WTC11 (cell line): Measurements from ENCODE around the gene CACNA2D1. TPM values are rescaled to one million over a fixed set of nuclear protein-coding genes. Genes with fewer than 3 reads are reported as not detected.

Experiments used
- ATAC-seq: fragments of 200-7000 bp; cut with Tn5 transposase; 2 replicates; pipeline ENCODE4 v1.10.0; 2021; ENCODE audit warnings: mild to moderate bottlenecking, moderate library complexity
- CTCF ChIA-PET: fragments of 300-600 bp; sonication (Branson Sonifier 250); formaldehyde crosslinking; loops from one replicate; lab custom pipeline; 2021; ENCODE audit warnings: antibody characterized with exemption; lab: Charles Lee
- POLR2A ChIA-PET: fragments of 350-600 bp; sonication (Branson Sonifier 250); formaldehyde crosslinking; loops from one replicate; lab custom pipeline; 2021; ENCODE audit warnings: antibody characterized with exemption; lab: Charles Lee
- DNase-seq: peaks from one replicate; pipeline ENCODE4 v3.0.0; 2021; ENCODE audit warnings: low spot score
- H3K27ac Mint-ChIP-seq: 2 replicates; pipeline ENCODE4 v1.8.0; 2021; ENCODE audit warnings: mixed read lengths
- H3K27me3 Mint-ChIP-seq: 2 replicates; pipeline ENCODE4 v1.8.0; 2021; ENCODE audit warnings: low read depth, mild to moderate bottlenecking, moderate library complexity, mixed read lengths
- H3K36me3 Mint-ChIP-seq: 2 replicates; pipeline ENCODE4 v1.8.0; 2021; ENCODE audit warnings: mixed read lengths
- H3K4me1 Mint-ChIP-seq: 2 replicates; pipeline ENCODE4 v1.8.0; 2022; ENCODE audit warnings: mixed read lengths
- H3K4me3 Mint-ChIP-seq: 2 replicates; pipeline ENCODE4 v1.8.0; 2021; ENCODE audit warnings: mild to moderate bottlenecking, moderate library complexity, mixed read lengths
- H3K9me3 Mint-ChIP-seq: 2 replicates; pipeline ENCODE4 v1.8.0; 2021; ENCODE audit warnings: mixed read lengths
- CBFB ChIP-seq: sonication (generic); formaldehyde crosslinking; IDR thresholded peaks from 2 replicates; pipeline ENCODE4 v1.8.1; 2022; ENCODE audit warnings: mild to moderate bottlenecking, low read depth, missing genetic modification reagents
- CREB1 ChIP-seq: sonication (generic); formaldehyde crosslinking; IDR thresholded peaks from 2 replicates; pipeline ENCODE4 v1.8.0; 2023; ENCODE audit warnings: mild to moderate bottlenecking, missing genetic modification reagents
- CREM ChIP-seq: sonication (generic); formaldehyde crosslinking; IDR thresholded peaks from 2 replicates; pipeline ENCODE4 v1.8.1; 2022; ENCODE audit warnings: mild to moderate bottlenecking, missing genetic modification reagents, moderate library complexity
- CTCF ChIP-seq: fragments of 200-600 bp; IDR thresholded peaks from 2 replicates; pipeline ENCODE4 v1.8.0; 2022; ENCODE audit warnings: antibody characterized with exemption
- EMX1 ChIP-seq: fragments of 250-450 bp; sonication (Bioruptor Pico); IDR thresholded peaks from 2 replicates; pipeline ENCODE4 v1.8.0; 2021; ENCODE audit warnings: mild to moderate bottlenecking
- ETV6 ChIP-seq: sonication (generic); formaldehyde crosslinking; IDR thresholded peaks from 2 replicates; pipeline ENCODE4 v1.8.1; 2022; ENCODE audit warnings: mild to moderate bottlenecking, missing genetic modification reagents
- FOXJ3 ChIP-seq: sonication (generic); formaldehyde crosslinking; IDR thresholded peaks from 2 replicates; pipeline ENCODE4 v1.9.0; 2021; ENCODE audit warnings: missing genetic modification reagents, mild to moderate bottlenecking, borderline replicate concordance
- KAT7 ChIP-seq: sonication (generic); formaldehyde crosslinking; IDR thresholded peaks from 2 replicates; pipeline ENCODE4 v1.8.1; 2023; ENCODE audit warnings: missing genetic modification reagents, mild to moderate bottlenecking, borderline replicate concordance
- MYBL2 ChIP-seq: sonication (generic); formaldehyde crosslinking; IDR thresholded peaks from 2 replicates; pipeline ENCODE4 v1.8.1; 2023; ENCODE audit warnings: mild to moderate bottlenecking, moderate library complexity, missing genetic modification reagents
- NFATC4 ChIP-seq: fragments of 250-450 bp; sonication (Bioruptor Pico); IDR thresholded peaks from 2 replicates; pipeline ENCODE4 v1.9.0; 2021; ENCODE audit warnings: mild to moderate bottlenecking
- NR1H2 ChIP-seq: sonication (generic); formaldehyde crosslinking; IDR thresholded peaks from 2 replicates; pipeline ENCODE4 v1.9.0; 2021; ENCODE audit warnings: mild to moderate bottlenecking, moderate library complexity, missing genetic modification reagents
- NR3C1 ChIP-seq: sonication (generic); formaldehyde crosslinking; conservative IDR thresholded peaks from 2 replicates; pipeline ENCODE4 v1.8.1; 2023; ENCODE audit warnings: low read depth, mild to moderate bottlenecking, missing genetic modification reagents
- OVOL2 ChIP-seq: fragments of 250-450 bp; sonication (Bioruptor Pico); IDR thresholded peaks from 2 replicates; pipeline ENCODE4 v1.9.0; 2021; ENCODE audit warnings: mild to moderate bottlenecking, borderline replicate concordance
- SMAD3 ChIP-seq: sonication (generic); formaldehyde crosslinking; IDR thresholded peaks from 2 replicates; pipeline ENCODE4 v1.8.0; 2022; ENCODE audit warnings: missing genetic modification reagents, mild to moderate bottlenecking, borderline replicate concordance
- SOX15 ChIP-seq: fragments of 250-450 bp; sonication (Bioruptor Pico); IDR thresholded peaks from 2 replicates; pipeline ENCODE4 v1.9.0; 2021; ENCODE audit warnings: mild to moderate bottlenecking
- TEAD1 ChIP-seq: sonication (generic); formaldehyde crosslinking; IDR thresholded peaks from 2 replicates; pipeline ENCODE4 v1.8.0; 2022; ENCODE audit warnings: mild to moderate bottlenecking, missing genetic modification reagents
- USF2 ChIP-seq: sonication (generic); formaldehyde crosslinking; IDR thresholded peaks from 2 replicates; pipeline ENCODE4 v1.8.1; 2023; ENCODE audit warnings: mild to moderate bottlenecking, missing genetic modification reagents, moderate library complexity
- ZNF121 ChIP-seq: sonication (generic); formaldehyde crosslinking; IDR thresholded peaks from 2 replicates; pipeline ENCODE4 v1.8.0; 2023; ENCODE audit warnings: missing genetic modification reagents
- ZNF263 ChIP-seq: sonication (generic); formaldehyde crosslinking; IDR thresholded peaks from 2 replicates; pipeline ENCODE4 v1.8.1; 2022; ENCODE audit warnings: low read depth, mild to moderate bottlenecking, moderate library complexity, missing genetic modification reagents
- ZNF423 ChIP-seq: fragments of 250-450 bp; sonication (Bioruptor Pico); IDR thresholded peaks from 2 replicates; pipeline ENCODE4 v2.1.2; 2022; ENCODE audit warnings: mild to moderate bottlenecking, moderate library complexity
- ZNF532 ChIP-seq: fragments of 250-450 bp; sonication (Bioruptor Pico); IDR thresholded peaks from 2 replicates; pipeline ENCODE4 v1.9.0; 2021; ENCODE audit warnings: mild to moderate bottlenecking, borderline replicate concordance
- total RNA-seq: library from RNA; stranded (reverse); gene quantifications from 3 replicates; pipeline ENCODE4 v1.2.3, GENCODE V29; 2021
- TF ChIP-seq, protein P1 (sequence below): sonication (generic); formaldehyde crosslinking; IDR thresholded peaks from 2 replicates; pipeline ENCODE4 v1.8.0; 2023; ENCODE audit warnings: mild to moderate bottlenecking, missing genetic modification reagents
- TF ChIP-seq, protein P2 (sequence below): sonication (generic); formaldehyde crosslinking; IDR thresholded peaks from 2 replicates; pipeline ENCODE4 v1.8.0; 2023; ENCODE audit warnings: missing genetic modification reagents

The CACNA2D1 gene
- total RNA-seq, 1 experiment from 2014 or later = 33.3 TPM

GRCh38 chr7:82056282-82056681 lies 387.3 kb downstream of the CACNA2D1 start:
- POLR2A ChIA-PET = no interaction called here
- H3K27ac Mint-ChIP-seq = no peak overlapping the region

DNA sequence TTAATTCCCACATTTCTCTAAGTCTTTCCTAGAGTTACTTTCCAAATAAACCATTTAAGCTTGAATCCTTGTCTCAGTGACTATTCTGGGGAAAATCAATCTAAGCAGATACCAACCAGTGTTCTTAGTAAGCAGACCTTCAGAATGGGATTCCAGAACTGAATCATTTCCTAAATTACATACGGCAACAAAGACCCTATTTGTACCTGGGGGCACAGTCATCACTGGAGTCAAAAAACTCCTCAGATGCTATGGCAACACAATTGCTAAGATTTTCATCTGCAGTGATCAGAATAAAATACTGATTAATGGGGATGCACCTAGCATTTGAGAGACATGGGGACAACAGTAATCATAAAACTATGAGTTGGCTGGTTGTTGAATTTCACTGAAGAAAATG lies 389.0 kb downstream of the CACNA2D1 start:
- Mint-ChIP-seq H3K36me3 (peaks cover 11% of the 10 kb centered on the region), H3K27me3 (no peaks in the 10 kb centered on the region), H3K4me1 (no peaks in the 10 kb centered on the region), H3K27ac (no peak overlapping the region), H3K4me3 (no peak overlapping the region), H3K9me3 (peaks cover 9% of the 10 kb centered on the region)
- TF ChIP-seq NR1H2 (CRISPR knock-in tag) (no peak), NR3C1 (CRISPR knock-in tag) (no peak), ETV6 (CRISPR knock-in tag) (no peak), KAT7 (CRISPR knock-in tag) (no peak), NFATC4 (no peak), ZNF263 (no peak), ZNF532 (CRISPR knock-in tag) (no peak), FOXJ3 (CRISPR knock-in tag) (no peak), SOX15 (CRISPR knock-in tag) (no peak), OVOL2 (no peak), ZNF121 (CRISPR knock-in tag) (no peak), CREM (CRISPR knock-in tag) (no peak), ZNF423 (CRISPR knock-in tag) (no peak), TEAD1 (no peak)
- TF ChIP-seq, protein P1, sequence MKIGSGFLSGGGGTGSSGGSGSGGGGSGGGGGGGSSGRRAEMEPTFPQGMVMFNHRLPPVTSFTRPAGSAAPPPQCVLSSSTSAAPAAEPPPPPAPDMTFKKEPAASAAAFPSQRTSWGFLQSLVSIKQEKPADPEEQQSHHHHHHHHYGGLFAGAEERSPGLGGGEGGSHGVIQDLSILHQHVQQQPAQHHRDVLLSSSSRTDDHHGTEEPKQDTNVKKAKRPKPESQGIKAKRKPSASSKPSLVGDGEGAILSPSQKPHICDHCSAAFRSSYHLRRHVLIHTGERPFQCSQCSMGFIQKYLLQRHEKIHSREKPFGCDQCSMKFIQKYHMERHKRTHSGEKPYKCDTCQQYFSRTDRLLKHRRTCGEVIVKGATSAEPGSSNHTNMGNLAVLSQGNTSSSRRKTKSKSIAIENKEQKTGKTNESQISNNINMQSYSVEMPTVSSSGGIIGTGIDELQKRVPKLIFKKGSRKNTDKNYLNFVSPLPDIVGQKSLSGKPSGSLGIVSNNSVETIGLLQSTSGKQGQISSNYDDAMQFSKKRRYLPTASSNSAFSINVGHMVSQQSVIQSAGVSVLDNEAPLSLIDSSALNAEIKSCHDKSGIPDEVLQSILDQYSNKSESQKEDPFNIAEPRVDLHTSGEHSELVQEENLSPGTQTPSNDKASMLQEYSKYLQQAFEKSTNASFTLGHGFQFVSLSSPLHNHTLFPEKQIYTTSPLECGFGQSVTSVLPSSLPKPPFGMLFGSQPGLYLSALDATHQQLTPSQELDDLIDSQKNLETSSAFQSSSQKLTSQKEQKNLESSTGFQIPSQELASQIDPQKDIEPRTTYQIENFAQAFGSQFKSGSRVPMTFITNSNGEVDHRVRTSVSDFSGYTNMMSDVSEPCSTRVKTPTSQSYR (CRISPR knock-in tag) = no peak
- TF ChIP-seq, protein P2, sequence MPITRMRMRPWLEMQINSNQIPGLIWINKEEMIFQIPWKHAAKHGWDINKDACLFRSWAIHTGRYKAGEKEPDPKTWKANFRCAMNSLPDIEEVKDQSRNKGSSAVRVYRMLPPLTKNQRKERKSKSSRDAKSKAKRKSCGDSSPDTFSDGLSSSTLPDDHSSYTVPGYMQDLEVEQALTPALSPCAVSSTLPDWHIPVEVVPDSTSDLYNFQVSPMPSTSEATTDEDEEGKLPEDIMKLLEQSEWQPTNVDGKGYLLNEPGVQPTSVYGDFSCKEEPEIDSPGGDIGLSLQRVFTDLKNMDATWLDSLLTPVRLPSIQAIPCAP (CRISPR knock-in tag) = no peak
- POLR2A ChIA-PET = interaction anchor here (0.5 kb wide), 1 partner anchor 8 kb away, joined by 9 read pairs; no protein-coding TSS in a partner anchor
- ATAC-seq (no peak), DNase-seq (no peak)
- CTCF ChIA-PET = interaction anchor here (0.6 kb wide), 1 partner anchor 464 kb away, joined by 4 read pairs; no protein-coding TSS in a partner anchor

More at GRCh38 chr7:82056282-82056681, 387.3 kb downstream of the CACNA2D1 start:
- no peak for DNase-seq
- H3K9me3 Mint-ChIP-seq = peaks cover 12% of the 10 kb centered on the region
- H3K27me3 Mint-ChIP-seq = no peaks in the 10 kb centered on the region
- no peak overlapping the region for H3K4me3 Mint-ChIP-seq
- CTCF ChIA-PET = interaction anchor here (1.1 kb wide), 1 partner anchor 549 kb away, joined by 3 read pairs; no protein-coding TSS in a partner anchor
- TF ChIP-seq NR3C1 (CRISPR knock-in tag) = no peak
- no peak for TF ChIP-seq SMAD3 (CRISPR knock-in tag)
- TF ChIP-seq KAT7 (CRISPR knock-in tag) = no peak
- no peak for TF ChIP-seq USF2
- no peak for TF ChIP-seq CBFB (CRISPR knock-in tag)
- no peak for TF ChIP-seq SOX15 (CRISPR knock-in tag)
- no peak for TF ChIP-seq CTCF
- TF ChIP-seq MYBL2 = no peak
- no peak for TF ChIP-seq ZNF263
- no peak for TF ChIP-seq EMX1
- TF ChIP-seq CREB1 (CRISPR knock-in tag) = no peak
- peaks cover 15% of the 10 kb centered on the region for H3K36me3 Mint-ChIP-seq
- H3K4me1 Mint-ChIP-seq = no peaks in the 10 kb centered on the region
- ATAC-seq = no peak
